Stimulated activated CD4-positive, alpha-beta T cell treated with anti-CD3 and anti-CD28 coated beads, TNF-alpha, amount 100 ng/mL, for 48 hours (primary cell): Measurements from ENCODE around the gene PDRG1.

ENCODE experiments used
- DNase-seq, 3 donors: peaks; one replicate each; pipeline ENCODE4 v3.0.0-alpha.2; 2020; ENCODE audit warnings: low read depth in 3 of 3

Gene PDRG1

DNA sequence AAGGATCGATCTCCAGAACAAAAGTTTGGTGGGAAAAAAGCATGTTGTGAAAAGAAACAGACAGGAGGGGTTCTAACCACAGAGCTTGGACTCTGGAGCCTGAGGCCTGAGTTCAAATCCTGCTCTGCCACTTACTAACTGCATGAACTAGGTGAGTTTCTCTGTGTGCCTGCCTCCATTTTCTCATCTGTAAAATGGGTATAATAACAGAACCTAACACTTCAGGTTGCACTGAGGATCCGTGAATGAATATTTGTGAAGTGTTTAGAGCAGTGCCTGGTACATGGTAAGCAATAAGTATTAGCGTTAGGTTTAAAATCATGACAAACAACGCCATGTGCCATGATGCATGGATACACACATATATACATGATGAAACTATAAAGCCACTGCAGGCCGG is 44.8 kb downstream of the PDRG1 start:
- DNase-seq: no peak

- no peak for DNase-seq
Observed at GRCh38 chr20:31906001-31906400, 45.8 kb downstream of the PDRG1 start.

- DNase-seq: no peak
Observed at GRCh38 chr20:31903627-31904386, 48.0 kb downstream of the PDRG1 start.

DNA sequence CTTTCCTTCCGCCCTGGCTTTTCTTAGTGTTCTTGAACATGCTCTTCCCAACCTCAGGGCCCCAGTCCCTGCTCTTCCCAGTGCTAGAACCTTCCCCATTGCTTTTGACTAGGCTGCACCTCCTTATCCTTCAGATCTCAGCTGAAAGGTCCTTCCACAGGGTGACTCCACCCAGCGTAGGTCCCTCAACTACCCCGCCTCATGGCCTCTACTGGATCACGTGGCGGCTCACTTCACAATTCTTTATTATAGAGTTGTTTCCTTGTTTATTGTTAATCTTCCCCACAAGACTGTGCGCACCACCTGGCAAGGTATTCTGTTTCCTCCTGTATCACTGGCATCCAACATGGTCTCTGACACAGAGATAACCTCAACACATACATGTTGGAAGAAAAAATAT is 50.2 kb downstream of the PDRG1 start:
- DNase-seq: no peak

DNA sequence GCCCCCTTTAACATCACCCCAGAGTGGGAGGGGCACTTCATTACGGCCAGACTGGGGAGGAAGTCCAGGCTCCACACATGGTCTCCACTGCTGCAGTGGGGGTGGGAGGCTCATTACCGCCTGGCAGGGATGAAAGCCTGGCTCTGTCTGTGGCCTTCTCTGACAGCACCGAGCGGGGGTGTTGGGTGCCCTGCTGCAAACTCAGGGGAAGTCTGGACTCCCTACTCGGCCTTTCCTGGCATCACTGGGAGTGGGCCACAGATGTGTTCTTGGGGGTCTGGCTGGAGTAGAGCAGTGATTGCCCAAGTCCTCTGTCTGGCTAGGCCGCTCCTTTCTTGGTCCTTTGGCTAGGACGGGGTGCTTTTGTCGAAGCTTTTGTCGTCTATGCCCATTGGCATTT is 54.3 kb downstream of the PDRG1 start:
- no peak for DNase-seq

DNA sequence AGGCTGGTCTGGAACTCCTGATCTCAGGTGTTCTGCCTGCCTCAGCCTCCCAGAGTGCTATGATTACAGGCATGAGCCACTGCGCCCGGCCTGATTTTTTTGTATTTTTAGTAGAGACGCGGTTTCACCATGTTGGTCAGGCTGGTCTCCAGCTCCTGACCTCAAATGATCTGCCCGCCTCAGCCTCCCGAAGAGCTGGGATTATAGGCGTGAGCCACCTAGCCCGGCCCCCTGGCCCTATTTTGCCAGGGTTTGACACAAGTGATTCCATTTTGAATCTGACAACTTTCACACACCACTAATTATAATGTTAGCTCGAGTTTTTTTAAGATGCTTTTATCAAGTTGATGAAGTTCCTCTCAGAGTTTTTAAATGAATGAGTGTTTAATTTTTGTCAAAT is 55.8 kb downstream of the PDRG1 start:
- DNase-seq: no peak

DNA sequence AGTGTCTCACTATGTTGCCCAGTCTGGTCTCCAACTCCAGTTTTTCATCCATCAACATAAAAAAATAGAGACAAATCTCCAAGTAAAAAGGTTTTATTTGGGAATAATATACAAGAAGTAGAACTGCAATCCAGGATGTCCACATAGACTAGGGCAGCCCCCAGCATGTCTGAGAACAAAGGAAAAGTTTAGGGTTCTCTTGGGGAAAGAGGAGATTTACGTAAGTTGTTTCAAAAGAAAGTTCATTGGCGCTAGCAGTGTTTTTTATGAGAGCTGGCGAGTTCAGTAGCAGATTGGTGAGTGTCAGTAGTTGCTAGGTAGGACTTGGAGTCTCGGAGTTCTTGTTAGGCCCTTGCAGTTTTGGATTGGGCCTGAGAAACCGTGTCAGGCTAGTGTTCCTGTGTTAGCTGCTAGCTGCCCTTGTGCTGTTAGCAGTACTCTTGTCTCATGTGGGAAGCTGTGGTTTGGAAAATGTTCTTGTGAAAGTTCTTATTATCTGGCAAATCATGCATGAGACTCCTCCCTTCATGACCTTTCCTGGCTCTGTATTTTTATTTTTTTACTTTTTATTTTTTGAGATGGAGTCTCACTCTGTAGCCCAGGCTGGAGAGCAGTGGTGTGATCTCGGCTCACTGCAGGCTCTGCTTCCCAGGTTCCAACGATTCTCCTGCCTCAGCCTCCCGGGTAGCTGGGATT is 56.7 kb downstream of the PDRG1 start:
- DNase-seq: no peak
